ENCODE results near the gene ERI2. TPM values are rescaled to one million over a fixed set of nuclear protein-coding genes. Genes with fewer than 3 reads are reported as not detected.

ERI2 gene
- total RNA-seq, 1 experiment from 2014 or later, result 13.2 TPM

GRCh38 chr16:20803561-20804214 is 2.6 kb downstream of the ERI2 start:
- H3K79me2 ChIP-seq (ENCODE audit: low read length), result peaks cover 16% of the 10 kb centered on the region
- no peak for DNase-seq
- no peaks in the 10 kb centered on the region for H3F3A ChIP-seq (ENCODE audit: low read length, unreplicated experiment)
- no peaks in the 10 kb centered on the region for H3K9me2 ChIP-seq (replicated peaks; ENCODE audit: low read length)
- ChIA-PET POLR2A (ENCODE audit: unreplicated experiment) (no interaction called here), CTCF (no interaction called here)
- H3K4me2 ChIP-seq (ENCODE audit: low read length), result 0 out of 2 replicates have a peak overlapping the region, but pooled peaks have one; percentile 31
- no peak overlapping the region for H2AFZ ChIP-seq (ENCODE audit: low read length)
- H4K20me1 ChIP-seq (ENCODE audit: low read length), result no peaks in the 10 kb centered on the region
- H3K9me3 ChIP-seq (ENCODE audit: low read length), result no peaks in the 10 kb centered on the region
- no peak overlapping the region for H3K9ac ChIP-seq (ENCODE audit: low read length)
- intact Hi-C loops (cut with micrococcal nuclease), result no loop called here
- no peak for ATAC-seq
- no peak overlapping the region for H3K4me3 ChIP-seq (ENCODE audit: low read length)
- no TSS peak for BruUV-seq (replicated peaks)
- H3K27ac ChIP-seq (ENCODE audit: low read length), result no peak overlapping the region
- H3K27me3 ChIP-seq (ENCODE audit: low read length), result no peaks in the 10 kb centered on the region
- H3K4me1 ChIP-seq (ENCODE audit: insufficient read depth, low read length), result peaks cover 14% of the 10 kb centered on the region
- no peak for TF ChIP-seq CTCF (conservative IDR thresholded peaks at IDR 0.05; ENCODE audit: low read depth, low read length)
- TF ChIP-seq EZH2 (IDR thresholded peaks at IDR 0.05; ENCODE audit: low read length, unreplicated experiment), result no peak
- no peak for TF ChIP-seq EZH2phosphoT487 (IDR thresholded peaks at IDR 0.05; ENCODE audit: borderline replicate concordance, low read length)
- H3K36me3 ChIP-seq (ENCODE audit: low read depth, low read length), result peaks cover 13% of the 10 kb centered on the region

- Histone ChIP-seq H2AFZ (ENCODE audit: low read length) (no peak overlapping the region), H3K36me3 (ENCODE audit: low read depth, low read length) (peaks cover 13% of the 10 kb centered on the region), H3K9ac (ENCODE audit: low read length) (no peak overlapping the region), H3K27ac (ENCODE audit: low read length) (no peak overlapping the region), H3K9me3 (ENCODE audit: low read length) (no peaks in the 10 kb centered on the region), H3K9me2 (replicated peaks; ENCODE audit: low read length) (no peaks in the 10 kb centered on the region), H3K4me1 (ENCODE audit: insufficient read depth, low read length) (peaks cover 19% of the 10 kb centered on the region), H3F3A (ENCODE audit: low read length, unreplicated experiment) (no peaks in the 10 kb centered on the region), H3K27me3 (ENCODE audit: low read length) (no peaks in the 10 kb centered on the region), H3K79me2 (ENCODE audit: low read length) (peaks cover 15% of the 10 kb centered on the region), H3K4me3 (ENCODE audit: low read length) (no peak overlapping the region), H3K4me2 (ENCODE audit: low read length) (0 out of 2 replicates have a peak overlapping the region, but pooled peaks have one; percentile 31), H4K20me1 (ENCODE audit: low read length) (no peaks in the 10 kb centered on the region)
- no peak for TF ChIP-seq CTCF (conservative IDR thresholded peaks at IDR 0.05; ENCODE audit: low read depth, low read length)
- TF ChIP-seq EZH2 (IDR thresholded peaks at IDR 0.05; ENCODE audit: low read length, unreplicated experiment), result no peak
- TF ChIP-seq EZH2phosphoT487 (IDR thresholded peaks at IDR 0.05; ENCODE audit: borderline replicate concordance, low read length), result no peak
- ChIA-PET POLR2A (ENCODE audit: unreplicated experiment) (no interaction called here), CTCF (no interaction called here)
- no TSS peak for BruUV-seq (replicated peaks)
- intact Hi-C loops (cut with micrococcal nuclease), result no loop called here
- ATAC-seq, result peak; percentile 16; the same call in 1 of the 2 replicates
- DNase-seq, result peak; percentile 53
These were observed 3.1 kb downstream of the ERI2 start for GRCh38 chr16:20803192-20803560.

- intact Hi-C loops (cut with micrococcal nuclease), result no loop called here
- no peak for ATAC-seq
These were observed 5.0 kb downstream of the ERI2 start for GRCh38 chr16:20801278-20801677.

More at GRCh38 chr16:20801278-20801677, 5.0 kb downstream of the ERI2 start:
- no peak overlapping the region for H3K4me2 ChIP-seq (ENCODE audit: low read length)
- peaks cover 11% of the 10 kb centered on the region for H3K4me1 ChIP-seq (ENCODE audit: insufficient read depth, low read length)
- H3K9me3 ChIP-seq (ENCODE audit: low read length), result no peaks in the 10 kb centered on the region
- H2AFZ ChIP-seq (ENCODE audit: low read length), result no peak overlapping the region
- no peaks in the 10 kb centered on the region for H3K27me3 ChIP-seq (ENCODE audit: low read length)
- no peak for DNase-seq
- H3K36me3 ChIP-seq (ENCODE audit: low read depth, low read length), result peaks cover 19% of the 10 kb centered on the region
- H3F3A ChIP-seq (ENCODE audit: low read length, unreplicated experiment), result no peaks in the 10 kb centered on the region
- no peak overlapping the region for H3K27ac ChIP-seq (ENCODE audit: low read length)
- TF ChIP-seq EZH2 (IDR thresholded peaks at IDR 0.05; ENCODE audit: low read length, unreplicated experiment) (no peak), CTCF (conservative IDR thresholded peaks at IDR 0.05; ENCODE audit: low read depth, low read length) (no peak), EZH2phosphoT487 (IDR thresholded peaks at IDR 0.05; ENCODE audit: borderline replicate concordance, low read length) (no peak)
- CTCF ChIA-PET, result no interaction called here
- no peak overlapping the region for H3K4me3 ChIP-seq (ENCODE audit: low read length)
- POLR2A ChIA-PET (ENCODE audit: unreplicated experiment), result no interaction called here
- H3K9me2 ChIP-seq (replicated peaks; ENCODE audit: low read length), result no peaks in the 10 kb centered on the region
- no peak overlapping the region for H3K9ac ChIP-seq (ENCODE audit: low read length)
- H4K20me1 ChIP-seq (ENCODE audit: low read length), result no peaks in the 10 kb centered on the region
- H3K79me2 ChIP-seq (ENCODE audit: low read length), result 0 out of 2 replicates have a peak, but pooled peaks cover 5% of the 10 kb centered on the region
- no TSS peak for BruUV-seq (replicated peaks)
